Immature natural killer cell (primary cell): Measurements from ENCODE around the gene SNCG. TPM values are rescaled to one million over a fixed set of nuclear protein-coding genes. Genes with fewer than 3 reads are reported as not detected.

ENCODE experiments used
- DNase-seq, 3 donors: peaks; one replicate each; pipeline ENCODE4 v3.0.0; 2022; ENCODE audit warnings: mixed read lengths in 1 of 3
- H3K27ac Mint-ChIP-seq, 6 donors: one replicate each; pipeline ENCODE4 v1.8.0; 2020; ENCODE audit warnings: mixed read lengths in 6 of 6, mild to moderate bottlenecking in 5 of 6, inconsistent platforms in 4 of 6, moderate library complexity in 3 of 6
- H3K27me3 Mint-ChIP-seq, 3 donors: one replicate each; pipeline ENCODE4 v1.8.0; 2020 to 2021; ENCODE audit warnings: low read depth in 3 of 3, mild to moderate bottlenecking in 3 of 3, mixed read lengths in 3 of 3, moderate library complexity in 3 of 3, inconsistent platforms in 1 of 3
- H3K36me3 Mint-ChIP-seq, 3 donors: one replicate each; pipeline ENCODE4 v1.8.0; 2020; ENCODE audit warnings: mixed read lengths in 3 of 3, inconsistent platforms in 2 of 3, mild to moderate bottlenecking in 2 of 3
- H3K4me1 Mint-ChIP-seq, 2 donors: one replicate each; pipeline ENCODE4 v1.8.0; 2020; ENCODE audit warnings: inconsistent platforms in 2 of 2, mild to moderate bottlenecking in 2 of 2, mixed read lengths in 2 of 2, moderate library complexity in 1 of 2
- H3K4me3 Mint-ChIP-seq, 5 donors: one replicate each; pipeline ENCODE4 v1.8.0; 2020; ENCODE audit warnings: mild to moderate bottlenecking in 5 of 5, mixed read lengths in 5 of 5, inconsistent platforms in 3 of 5, moderate library complexity in 3 of 5
- H3K9me3 Mint-ChIP-seq, 6 donors: one replicate each; pipeline ENCODE4 v1.8.0; 2020; ENCODE audit warnings: mild to moderate bottlenecking in 6 of 6, mixed read lengths in 6 of 6, inconsistent platforms in 4 of 6, moderate library complexity in 3 of 6
- polyA plus RNA-seq, 3 donors: library from polyadenylated mRNA; unstranded; fragments of 300-500 nt; fragmentation: Illumina TruSeq; gene quantifications; one replicate each; pipeline ENCODE4 v1.2.3, GENCODE V29; 2021

Gene SNCG
- polyA plus RNA-seq, 3 donors from 2014 or later, result not detected

- Mint-ChIP-seq H3K4me3 (no peak overlapping the region), H3K9me3 (no peaks in the 10 kb centered on the region), H3K4me1 (no peaks in the 10 kb centered on the region), H3K27ac (no peak overlapping the region), H3K27me3 (peaks cover 0 to under 1% (median 0%) of the 10 kb centered on the region in 3 donors), H3K36me3 (no peaks in the 10 kb centered on the region)
- no peak for DNase-seq
Measured at GRCh38 chr10:86960003-86960862, 1.8 kb downstream of the SNCG start.

DNA sequence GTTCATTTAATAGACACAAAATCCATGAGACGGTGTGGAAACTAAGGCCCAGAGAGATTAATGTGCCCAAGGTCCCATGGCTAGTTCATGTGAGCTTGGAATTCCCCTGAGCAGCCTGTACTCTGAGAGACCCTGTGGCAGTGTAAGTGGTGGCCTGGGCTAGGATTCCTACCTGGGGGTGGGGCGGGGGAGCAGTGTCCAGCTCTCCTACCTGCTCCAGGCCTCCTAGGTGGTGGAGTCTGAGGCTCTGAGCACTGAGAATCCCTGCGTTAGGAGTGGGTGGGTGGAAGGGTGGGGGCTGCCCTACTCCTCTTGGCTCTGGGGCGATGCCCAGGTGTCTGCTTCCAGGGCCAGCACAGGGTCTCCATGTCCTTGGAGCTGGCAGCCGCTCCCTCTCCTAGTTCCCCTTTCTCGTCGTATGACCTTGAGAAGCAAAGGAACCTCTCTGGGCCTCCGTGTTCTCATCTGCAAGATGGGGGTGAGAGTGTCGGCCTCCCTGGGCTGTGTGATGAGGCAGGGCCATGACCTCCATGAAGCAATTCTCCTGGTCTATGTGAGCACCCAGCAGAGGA, 2.5 kb downstream of the SNCG start:
- DNase-seq, result no peak
- H3K27ac Mint-ChIP-seq, result no peak overlapping the region
- peaks cover 1 to 2% of the 10 kb centered on the region in 2 donors for H3K4me1 Mint-ChIP-seq
- H3K36me3 Mint-ChIP-seq, result no peaks in the 10 kb centered on the region
- no peak overlapping the region for H3K4me3 Mint-ChIP-seq
- peaks cover 0 to 3% (median 0%) of the 10 kb centered on the region in 3 donors for H3K27me3 Mint-ChIP-seq
- H3K9me3 Mint-ChIP-seq, result no peaks in the 10 kb centered on the region

- no peak for DNase-seq
- Mint-ChIP-seq H3K36me3 (no peaks in the 10 kb centered on the region), H3K27ac (no peak overlapping the region), H3K4me3 (no peak overlapping the region), H3K9me3 (no peaks in the 10 kb centered on the region), H3K27me3 (peaks cover 0 to 3% (median 0%) of the 10 kb centered on the region in 3 donors), H3K4me1 (peaks cover 8% of the 10 kb centered on the region in 2 donors)
Measured at GRCh38 chr10:86961481-86962091, 3.2 kb downstream of the SNCG start.

GRCh38 chr10:86962136-86962980, 4.0 kb downstream of the SNCG start:
- Mint-ChIP-seq H3K4me1 (peaks cover 9 to 12% of the 10 kb centered on the region in 2 donors), H3K4me3 (no peak overlapping the region), H3K27ac (no peak overlapping the region), H3K9me3 (no peaks in the 10 kb centered on the region), H3K27me3 (peaks cover 0 to 3% (median 0%) of the 10 kb centered on the region in 3 donors), H3K36me3 (no peaks in the 10 kb centered on the region)
- no peak for DNase-seq

GRCh38 chr10:86962981-86963310, 4.5 kb downstream of the SNCG start:
- Mint-ChIP-seq H3K4me1 (peaks cover 9 to 12% of the 10 kb centered on the region in 2 donors), H3K27ac (no peak overlapping the region), H3K9me3 (no peaks in the 10 kb centered on the region), H3K4me3 (no peak overlapping the region), H3K36me3 (no peaks in the 10 kb centered on the region), H3K27me3 (peaks cover 0 to 6% (median 0%) of the 10 kb centered on the region in 3 donors)
- no peak for DNase-seq

GRCh38 chr10:86963341-86963919, 5.0 kb downstream of the SNCG start:
- DNase-seq, result no peak
- no peak overlapping the region for H3K27ac Mint-ChIP-seq
- H3K4me1 Mint-ChIP-seq, result peaks cover 9 to 12% of the 10 kb centered on the region in 2 donors
- H3K27me3 Mint-ChIP-seq, result peaks cover 0 to 6% (median 0%) of the 10 kb centered on the region in 3 donors
- H3K9me3 Mint-ChIP-seq, result no peaks in the 10 kb centered on the region
- H3K36me3 Mint-ChIP-seq, result no peaks in the 10 kb centered on the region
- no peak overlapping the region for H3K4me3 Mint-ChIP-seq

DNA sequence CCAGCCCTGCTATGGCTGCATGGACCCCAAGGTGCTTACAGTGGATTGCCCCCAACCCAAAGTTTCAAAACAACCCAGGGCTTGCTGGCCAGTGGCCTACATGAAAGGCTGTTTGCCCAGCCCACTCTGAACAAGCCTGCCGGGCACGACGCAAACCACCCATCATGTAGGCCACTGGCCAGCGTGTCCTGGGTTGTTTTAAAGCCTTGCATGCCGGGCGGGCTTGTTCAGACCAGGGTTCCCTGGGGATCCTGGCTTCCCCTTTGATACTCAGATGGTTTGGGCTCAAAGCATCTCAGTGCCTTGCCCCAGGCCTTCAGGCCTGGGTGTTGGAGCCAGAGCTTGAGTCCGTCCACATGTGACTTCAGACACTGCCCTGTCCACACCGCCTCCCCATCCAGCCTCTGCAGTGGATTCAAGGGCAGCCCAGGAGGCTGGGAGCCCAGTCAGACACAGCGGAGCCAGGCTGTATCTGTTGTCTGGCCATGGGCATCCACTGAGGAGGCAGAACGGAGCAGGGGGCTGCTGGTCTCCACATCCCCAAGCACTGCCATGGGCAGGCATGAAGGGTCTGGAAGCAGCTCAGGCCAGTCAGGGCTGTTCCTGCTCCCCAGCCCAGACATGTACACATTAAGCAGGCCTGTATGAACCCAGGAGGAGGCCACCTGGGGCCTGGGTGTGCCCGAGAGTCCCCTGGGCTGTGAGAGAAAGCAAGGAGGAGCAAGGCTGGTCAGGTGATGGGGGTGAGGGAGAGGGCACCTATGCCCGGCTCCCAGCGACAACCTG, 5.9 kb downstream of the SNCG start:
- H3K27ac Mint-ChIP-seq, result no peak overlapping the region
- no peak for DNase-seq
- H3K27me3 Mint-ChIP-seq, result peaks cover 0 to 6% (median 0%) of the 10 kb centered on the region in 3 donors

GRCh38 chr10:86964847-86965190, 6.4 kb downstream of the SNCG start:
- DNase-seq, result no peak
- peaks cover 0 to 6% (median 4%) of the 10 kb centered on the region in 3 donors for H3K27me3 Mint-ChIP-seq
- peaks cover 9 to 14% of the 10 kb centered on the region in 2 donors for H3K4me1 Mint-ChIP-seq
- H3K36me3 Mint-ChIP-seq, result no peaks in the 10 kb centered on the region
- no peak overlapping the region for H3K4me3 Mint-ChIP-seq
- no peaks in the 10 kb centered on the region for H3K9me3 Mint-ChIP-seq
- H3K27ac Mint-ChIP-seq, result no peak overlapping the region

More for the DNA sequence above, 5.9 kb downstream of the SNCG start:
- Mint-ChIP-seq H3K4me1 (peaks cover 9 to 14% of the 10 kb centered on the region in 2 donors), H3K4me3 (no peak overlapping the region), H3K9me3 (no peaks in the 10 kb centered on the region), H3K36me3 (no peaks in the 10 kb centered on the region)

DNA sequence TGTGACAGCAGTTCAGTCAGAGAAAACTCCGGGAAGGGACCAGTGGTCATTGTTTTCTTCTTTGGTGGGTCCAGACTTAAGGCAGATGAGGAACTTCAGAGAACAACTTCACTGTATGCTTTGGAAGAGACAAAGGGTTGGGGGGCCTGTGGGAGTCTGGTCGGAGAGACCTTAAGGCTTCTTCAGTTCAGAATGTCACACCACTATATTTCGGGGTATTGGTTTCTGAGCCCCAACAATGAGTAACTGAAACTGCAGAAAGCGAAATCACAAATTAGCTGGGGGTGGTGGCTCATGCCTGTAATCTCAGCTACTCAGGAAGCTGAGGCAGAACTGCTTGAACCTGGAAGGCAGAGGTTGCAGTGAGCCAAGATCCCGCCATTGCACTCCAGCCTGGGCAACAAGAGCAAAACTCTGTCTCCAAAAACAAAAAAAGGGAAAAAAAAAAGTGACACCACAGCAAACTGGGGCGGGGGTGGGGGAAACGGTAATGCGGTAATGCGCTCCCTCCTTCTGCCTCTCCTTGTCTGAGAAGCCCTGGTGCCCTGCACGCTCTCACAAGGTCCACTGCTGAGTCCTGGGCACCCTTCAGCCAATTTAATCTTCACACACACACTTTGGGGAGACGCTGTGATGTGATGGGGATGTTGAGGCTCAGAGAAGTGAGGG, 7.7 kb downstream of the SNCG start:
- Mint-ChIP-seq H3K9me3 (no peaks in the 10 kb centered on the region), H3K27me3 (peaks cover 3 to 7% (median 5%) of the 10 kb centered on the region in 3 donors), H3K4me3 (peak overlapping the region in 2 of 5 donors; percentile 21 to 63), H3K36me3 (no peaks in the 10 kb centered on the region), H3K4me1 (peaks cover 14 to 18% of the 10 kb centered on the region in 2 donors), H3K27ac (no peak overlapping the region)
- DNase-seq, result no peak

- Mint-ChIP-seq H3K27ac (no peak overlapping the region), H3K4me1 (peaks cover 23 to 25% of the 10 kb centered on the region in 2 donors), H3K36me3 (no peaks in the 10 kb centered on the region), H3K9me3 (no peaks in the 10 kb centered on the region), H3K4me3 (no peak overlapping the region), H3K27me3 (peaks cover 3 to 7% (median 5%) of the 10 kb centered on the region in 3 donors)
- no peak for DNase-seq
Measured at GRCh38 chr10:86967481-86967941, 9.1 kb downstream of the SNCG start.

- peaks cover 27 to 29% of the 10 kb centered on the region in 2 donors for H3K4me1 Mint-ChIP-seq
- no peak for DNase-seq
Measured at GRCh38 chr10:86968271-86968993, 10.0 kb downstream of the SNCG start, which contains the start of gene ADIRF. Gene ADIRF, plus strand, starts transcription at chr10:86968482. Its CDS starts 63 bp downstream, at chr10:86968545.

DNA sequence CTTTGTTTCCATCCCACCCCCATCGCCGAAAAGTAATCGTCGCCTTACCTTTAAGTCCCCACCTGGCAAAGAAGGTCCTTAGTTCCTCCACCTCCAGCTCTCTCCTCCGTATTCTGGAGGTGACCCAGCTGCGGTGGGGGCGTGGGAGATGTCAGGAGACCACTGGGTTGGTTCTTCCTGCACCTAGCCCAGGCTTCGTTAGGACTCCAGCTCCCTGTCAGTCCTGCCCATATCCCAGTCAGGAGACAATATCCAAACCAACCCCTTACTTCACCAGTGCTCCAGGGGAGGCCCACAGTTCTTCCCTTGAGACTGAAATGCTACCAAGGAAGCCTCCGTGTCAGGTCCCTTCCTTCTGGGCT, 10.6 kb downstream of the SNCG start:
- Mint-ChIP-seq H3K27me3 (peaks cover 4 to 10% (median 7%) of the 10 kb centered on the region in 3 donors), H3K4me3 (peak overlapping the region in 1 of 5 donors; percentile 8), H3K36me3 (no peaks in the 10 kb centered on the region), H3K27ac (no peak overlapping the region), H3K4me1 (peaks cover 27 to 29% of the 10 kb centered on the region in 2 donors), H3K9me3 (no peaks in the 10 kb centered on the region)
- no peak for DNase-seq

More at GRCh38 chr10:86968271-86968993, 10.0 kb downstream of the SNCG start, which contains the start of gene ADIRF:
- H3K27me3 Mint-ChIP-seq, result peaks cover 4 to 9% (median 7%) of the 10 kb centered on the region in 3 donors
- peak within 1 kb of the TSS in 1 of 5 donors; percentile 8 for H3K4me3 Mint-ChIP-seq
- H3K36me3 Mint-ChIP-seq, result no peaks in the 10 kb centered on the region
- H3K9me3 Mint-ChIP-seq, result no peaks in the 10 kb centered on the region
- H3K27ac Mint-ChIP-seq, result no peak within 1 kb of the TSS
